ENCODE measurements around the gene ELOVL5.

GRCh38 chr6:53233309-53233708 is 115.4 kb downstream of the ELOVL5 start:
- TF ChIP-seq CTCF (IDR thresholded peaks at IDR 0.05) (no peak), POLR2A (IDR thresholded peaks at IDR 0.05) (no peak)

Data from thyroid gland (tissue), 4 donors.